Gastroesophageal sphincter (tissue), 4 donors: ENCODE data around the gene GLCCI1. TPM values are rescaled to one million over a fixed set of nuclear protein-coding genes. Genes with fewer than 3 reads are reported as not detected.
"Not testable (repeated sequence)": the region's sequence is repeated elsewhere in the genome, so short reads cannot be mapped to it uniquely, and the experiment has no call there.

ENCODE experiments used
- ATAC-seq: fragments of 150-250 bp; one replicate; pipeline ENCODE4 v1.9.1; 2016; ENCODE audit warnings: mild to moderate bottlenecking, moderate library complexity
- H3K27ac ChIP-seq, 4 donors: fragments of 200-600 bp; sonication (generic) in 3 of 4; 1 replicate in 3 of 4; 2 replicates in 1 of 4; pipeline ENCODE4 v1.5.1; 2016 to 2019
- H3K27me3 ChIP-seq: fragments of 200-600 bp; sonication (generic); one replicate; pipeline ENCODE4 v1.5.1; 2019
- H3K36me3 ChIP-seq, 2 donors: fragments of 200-600 bp; sonication (generic); one replicate each; pipeline ENCODE4 v1.5.1; 2019; ENCODE audit warnings: control low read depth in 1 of 2
- H3K4me1 ChIP-seq, 3 donors: fragments of 200-600 bp; sonication (generic); 1 replicate in 2 of 3; 2 replicates in 1 of 3; pipeline ENCODE4 v1.5.1; 2016 to 2019; ENCODE audit warnings: control low read depth in 2 of 3
- H3K4me3 ChIP-seq, 2 donors: fragments of 200-600 bp; sonication (generic); one replicate each; pipeline ENCODE4 v1.5.1; 2019; ENCODE audit warnings: mild to moderate bottlenecking in 1 of 2, moderate library complexity in 1 of 2
- H3K9me3 ChIP-seq, 3 donors: fragments of 200-600 bp; sonication (generic); one replicate each; pipeline ENCODE4 v1.5.1; 2017 to 2019; ENCODE audit warnings: control low read depth in 2 of 3
- EP300 ChIP-seq: sonication (generic); formaldehyde crosslinking; IDR thresholded peaks from one replicate; pipeline ENCODE4 v1.6.1; 2017; ENCODE audit warnings: antibody characterized with exemption, mild to moderate bottlenecking
- POLR2A ChIP-seq, 2 donors: fragments of 450-650 bp; IDR thresholded peaks; one replicate each; pipeline ENCODE4 v1.6.1; 2017; ENCODE audit warnings: antibody characterized with exemption in 2 of 2, mild to moderate bottlenecking in 2 of 2, moderate library complexity in 1 of 2
- POLR2AphosphoS5 ChIP-seq: sonication (generic); formaldehyde crosslinking; IDR thresholded peaks from one replicate; pipeline ENCODE4 v1.6.1; 2017; ENCODE audit warnings: antibody characterized with exemption
- WGBS, 2 donors: methylation state at CpG; one replicate each; pipeline ENCODE4 v1.1.5; 2018; ENCODE audit warnings: low coverage in 1 of 2; 5-methylcytosine and 5-hydroxymethylcytosine counted together
- total RNA-seq, 4 donors: library from RNA; depleted of rRNA; stranded (reverse); fragments of >200 nt; gene quantifications; one replicate each; pipeline ENCODE4 v1.1.0, GENCODE V29; 2016
- TF ChIP-seq, protein P1 (sequence below), 4 experiments: fragments of 200-600 bp in 2 of 4; fragments of 450-650 bp in 2 of 4; sonication (generic) in 1 of 4; IDR thresholded peaks; one replicate each; pipeline ENCODE4 v1.5.1; 2017 to 2019; ENCODE audit warnings: antibody characterized with exemption in 4 of 4, mild to moderate bottlenecking in 2 of 4, moderate library complexity in 2 of 4

GLCCI1 gene
- total RNA-seq, 4 donors from 2014 or later: 2.8 to 16.7 (median 5.2) TPM

DNA sequence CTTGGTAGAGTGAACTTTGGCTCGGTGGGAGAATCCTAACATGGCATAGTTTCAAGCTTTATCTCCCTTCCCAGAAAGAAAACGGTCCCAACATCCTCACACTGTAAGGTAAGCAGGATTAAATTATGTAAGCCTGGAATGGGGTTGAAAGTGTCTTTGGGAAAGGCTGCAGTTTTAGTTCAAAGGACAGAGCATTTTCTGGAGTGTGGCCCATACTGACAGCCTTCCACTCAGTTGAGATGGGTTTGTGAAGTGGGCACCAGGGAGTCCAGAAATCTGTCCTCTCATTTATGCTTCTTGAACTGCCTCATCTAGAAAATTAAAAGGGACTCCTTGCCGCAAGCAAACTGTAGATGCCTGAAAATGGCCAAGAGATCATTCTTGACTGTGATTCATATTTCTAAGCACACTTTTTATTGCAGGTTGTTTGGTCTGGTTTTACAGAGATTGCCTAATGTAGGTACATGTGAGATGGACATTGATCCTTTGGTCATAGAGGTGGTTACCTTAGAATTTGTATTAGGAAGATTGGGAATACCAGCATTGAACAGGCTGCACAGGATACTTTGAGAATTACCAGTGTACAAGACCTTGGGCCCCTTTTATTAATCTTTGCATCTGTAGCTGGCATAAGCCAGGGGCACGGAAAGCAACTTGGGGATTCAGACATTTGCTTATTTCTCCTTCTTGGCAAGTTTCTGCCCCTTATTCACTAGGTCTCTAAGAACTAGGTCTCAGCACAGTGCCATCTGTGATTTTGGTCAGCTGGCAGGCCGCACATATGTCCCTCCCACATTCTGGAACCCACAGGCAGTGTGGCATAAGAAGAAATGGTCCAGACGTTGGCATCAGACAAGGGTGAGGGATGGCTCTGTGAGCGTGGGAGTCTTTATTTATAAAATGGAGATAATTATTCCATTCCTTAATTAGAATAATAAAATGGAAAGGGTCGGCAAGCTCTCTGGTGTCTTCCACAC, 125.9 kb downstream of the GLCCI1 start:
- no peak overlapping the region for H3K27ac ChIP-seq
- WGBS, 2 donors: 80 to 95% methylated on average over 4 to 6 of the region's 8 CpGs
- ATAC-seq: no peak
- no peaks in the 10 kb centered on the region for H3K4me1 ChIP-seq
- H3K27me3 ChIP-seq: no peaks in the 10 kb centered on the region
- TF ChIP-seq POLR2A (IDR thresholded peaks at IDR 0.05) (no peak), POLR2AphosphoS5 (no peak), EP300 (no peak)
- TF ChIP-seq, protein P1, sequence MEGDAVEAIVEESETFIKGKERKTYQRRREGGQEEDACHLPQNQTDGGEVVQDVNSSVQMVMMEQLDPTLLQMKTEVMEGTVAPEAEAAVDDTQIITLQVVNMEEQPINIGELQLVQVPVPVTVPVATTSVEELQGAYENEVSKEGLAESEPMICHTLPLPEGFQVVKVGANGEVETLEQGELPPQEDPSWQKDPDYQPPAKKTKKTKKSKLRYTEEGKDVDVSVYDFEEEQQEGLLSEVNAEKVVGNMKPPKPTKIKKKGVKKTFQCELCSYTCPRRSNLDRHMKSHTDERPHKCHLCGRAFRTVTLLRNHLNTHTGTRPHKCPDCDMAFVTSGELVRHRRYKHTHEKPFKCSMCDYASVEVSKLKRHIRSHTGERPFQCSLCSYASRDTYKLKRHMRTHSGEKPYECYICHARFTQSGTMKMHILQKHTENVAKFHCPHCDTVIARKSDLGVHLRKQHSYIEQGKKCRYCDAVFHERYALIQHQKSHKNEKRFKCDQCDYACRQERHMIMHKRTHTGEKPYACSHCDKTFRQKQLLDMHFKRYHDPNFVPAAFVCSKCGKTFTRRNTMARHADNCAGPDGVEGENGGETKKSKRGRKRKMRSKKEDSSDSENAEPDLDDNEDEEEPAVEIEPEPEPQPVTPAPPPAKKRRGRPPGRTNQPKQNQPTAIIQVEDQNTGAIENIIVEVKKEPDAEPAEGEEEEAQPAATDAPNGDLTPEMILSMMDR (IDR thresholded peaks at IDR 0.05): no peak
- no peaks in the 10 kb centered on the region for H3K36me3 ChIP-seq
- peaks cover 0 to 11% (median 0%) of the 10 kb centered on the region in 3 donors for H3K9me3 ChIP-seq
- no peak overlapping the region for H3K4me3 ChIP-seq

DNA sequence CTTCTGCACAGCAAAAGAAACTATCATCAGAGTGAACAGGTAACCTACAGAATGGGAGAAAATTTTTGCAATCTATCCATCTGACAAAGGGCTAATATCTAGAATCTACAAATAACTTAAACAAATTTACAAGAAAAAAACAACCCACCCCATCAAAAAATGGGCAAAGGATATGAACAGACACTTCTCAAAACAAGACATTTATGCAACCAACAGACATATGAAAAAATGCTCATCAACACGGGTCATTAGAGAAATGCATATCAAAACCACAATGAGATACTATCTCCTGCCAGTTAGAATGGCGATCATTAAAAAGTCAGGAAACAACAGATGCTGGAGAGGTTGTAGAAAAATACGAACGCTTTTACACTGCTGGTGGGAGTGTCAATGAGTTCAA, 132.7 kb downstream of the GLCCI1 start:
- ATAC-seq, H3K4me3 ChIP-seq, H3K27me3 ChIP-seq, H3K36me3 ChIP-seq, H3K4me1 ChIP-seq, H3K27ac ChIP-seq: not testable (repeated sequence)
- peaks cover 0 to 35% (median 0%) of the 10 kb centered on the region in 3 donors for H3K9me3 ChIP-seq
- 88 to 93% methylated on average over 4 of the region's 4 CpGs for WGBS, 2 donors

DNA sequence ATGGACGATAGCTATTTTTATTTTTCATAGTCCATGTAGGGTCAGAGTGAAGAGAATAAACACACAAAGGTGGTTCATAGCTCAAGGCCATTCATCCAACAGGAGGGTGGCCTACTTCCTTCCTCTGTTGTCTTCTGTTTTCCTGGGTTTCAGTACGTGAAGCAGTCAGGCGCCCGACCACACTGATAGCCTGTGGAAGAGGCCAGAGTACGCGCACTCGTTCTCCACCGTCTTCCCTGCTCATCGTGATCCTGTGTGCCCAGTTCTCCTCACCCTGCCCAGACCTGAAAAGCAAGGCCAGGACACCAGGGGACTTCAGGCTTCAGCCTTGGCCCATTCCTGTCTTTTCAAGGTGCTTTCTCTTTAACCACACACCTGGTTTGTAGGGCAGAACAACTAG, 134.7 kb downstream of the GLCCI1 start:
- Histone ChIP-seq H3K9me3 (peaks cover 0 to 29% (median 0%) of the 10 kb centered on the region in 3 donors), H3K27me3 (no peaks in the 10 kb centered on the region), H3K4me1 (no peaks in the 10 kb centered on the region), H3K36me3 (no peaks in the 10 kb centered on the region), H3K27ac (no peak overlapping the region), H3K4me3 (no peak overlapping the region)
- no peak for ATAC-seq
- WGBS, 2 donors: 84 to 95% methylated on average over 1 to 5 of the region's 9 CpGs
- no peak for TF ChIP-seq POLR2AphosphoS5
- TF ChIP-seq, protein P1 (IDR thresholded peaks at IDR 0.05): no peak
- TF ChIP-seq EP300: no peak
- no peak for TF ChIP-seq POLR2A (IDR thresholded peaks at IDR 0.05)

DNA sequence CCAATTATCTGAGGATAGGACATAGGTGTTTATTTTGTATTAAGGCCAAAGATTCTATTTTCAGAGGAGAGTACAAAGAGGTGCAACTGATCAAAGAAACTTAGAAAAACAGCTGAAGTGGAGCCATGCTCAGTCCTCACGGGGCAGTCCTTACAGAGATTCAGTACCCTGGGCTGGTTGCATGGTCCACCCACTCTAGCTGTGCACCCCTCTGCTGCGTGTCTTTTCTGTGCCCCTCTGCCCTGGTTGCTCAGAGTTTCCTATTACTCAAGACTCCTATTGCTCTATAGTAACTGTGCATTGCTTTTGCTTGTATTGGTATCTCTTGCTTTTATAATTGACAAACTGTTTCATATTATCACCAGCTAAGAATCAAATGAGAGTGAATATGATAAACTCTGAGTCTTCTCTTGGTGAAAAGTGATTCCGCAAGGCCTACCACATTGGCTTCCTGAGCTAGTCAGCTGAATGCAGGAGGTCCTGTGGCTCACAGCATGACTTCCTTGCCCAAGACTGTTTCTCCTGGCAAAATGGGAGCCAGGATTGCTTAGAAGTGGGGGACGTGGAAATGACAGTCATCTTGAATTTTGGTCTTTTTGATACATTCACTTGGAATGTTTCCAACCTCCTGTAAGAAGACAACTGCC, 137.0 kb downstream of the GLCCI1 start:
- no peaks in the 10 kb centered on the region for H3K4me1 ChIP-seq
- H3K9me3 ChIP-seq: peaks cover 0 to 13% (median 0%) of the 10 kb centered on the region in 3 donors
- no peak overlapping the region for H3K4me3 ChIP-seq
- no peaks in the 10 kb centered on the region for H3K36me3 ChIP-seq
- WGBS, 2 donors: 58 to 67% methylated on average over 2 to 4 of the region's 4 CpGs
- no peak overlapping the region for H3K27ac ChIP-seq
- no peak for TF ChIP-seq EP300
- TF ChIP-seq, protein P1 (IDR thresholded peaks at IDR 0.05): no peak
- no peak for TF ChIP-seq POLR2A (IDR thresholded peaks at IDR 0.05)
- TF ChIP-seq POLR2AphosphoS5: no peak
- ATAC-seq: no peak
- H3K27me3 ChIP-seq: no peaks in the 10 kb centered on the region

DNA sequence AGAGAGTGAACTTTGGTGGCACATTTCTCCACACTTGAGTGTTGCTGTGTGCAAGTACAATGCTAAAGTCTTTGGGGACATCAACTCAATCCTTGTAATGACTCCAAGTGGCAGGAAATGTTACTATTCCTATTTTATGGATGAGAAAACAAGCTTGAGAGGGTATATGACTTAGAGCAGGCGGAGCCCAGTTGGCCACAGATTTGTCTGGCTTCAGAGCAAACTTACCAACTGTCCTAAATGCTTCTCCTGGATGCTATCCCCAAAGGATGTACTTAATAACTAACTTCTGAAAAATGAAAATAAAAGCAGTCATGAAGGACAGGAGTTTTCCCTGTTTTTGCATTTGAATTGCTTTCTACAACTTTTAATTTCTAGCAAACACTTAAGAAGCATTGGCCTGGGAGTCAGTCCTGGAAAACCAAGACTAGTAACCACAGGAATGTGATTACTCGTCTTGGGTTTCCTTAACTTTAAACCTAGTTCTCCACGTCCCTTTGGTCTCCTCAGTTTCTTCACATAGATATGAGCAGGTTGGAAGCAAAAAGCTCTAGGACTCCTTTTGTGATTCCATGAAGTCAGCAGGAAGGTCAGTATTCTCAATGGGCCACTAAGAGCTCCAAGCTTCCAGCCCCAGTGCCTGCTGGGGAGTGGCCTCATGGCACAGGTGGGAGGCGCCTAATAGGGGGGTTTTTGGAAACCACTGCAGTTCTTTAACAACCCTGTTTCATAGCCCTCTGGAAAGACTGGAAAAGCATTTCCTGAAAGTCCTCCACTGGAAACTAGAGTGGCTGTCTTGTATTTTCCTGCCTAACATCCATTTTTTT, 140.8 kb downstream of the GLCCI1 start:
- Histone ChIP-seq H3K9me3 (no peaks in the 10 kb centered on the region), H3K27ac (no peak overlapping the region), H3K4me3 (no peak overlapping the region), H3K36me3 (no peaks in the 10 kb centered on the region), H3K4me1 (no peaks in the 10 kb centered on the region), H3K27me3 (no peaks in the 10 kb centered on the region)
- ATAC-seq: no peak
- TF ChIP-seq POLR2A (IDR thresholded peaks at IDR 0.05) (no peak), EP300 (no peak), POLR2AphosphoS5 (no peak)
- TF ChIP-seq, protein P1 (IDR thresholded peaks at IDR 0.05): no peak
- WGBS, 2 donors: 39 to 50% methylated on average over 2 of the region's 4 CpGs
